Right lobe of liver (tissue), 4 donors: ENCODE measurements around the gene APOO.

ENCODE experiments used
- POLR2A ChIP-seq: fragments of 450-650 bp; IDR thresholded peaks from one replicate; pipeline ENCODE4 v1.6.1; 2017; ENCODE audit warnings: antibody characterized with exemption, mild to moderate bottlenecking
- TF ChIP-seq, protein P1 (sequence below), 4 donors: fragments of 200-600 bp in 3 of 4; fragments of 450-650 bp in 1 of 4; IDR thresholded peaks; one replicate each; pipeline versions ENCODE4 v1.5.1 to v1.8.0; 2016 to 2022; ENCODE audit warnings: antibody characterized with exemption in 4 of 4, mild to moderate bottlenecking in 2 of 4
- donor health status: DM: no; HTN: no; CAD: no.
- donor health status: DM: no; HTN: no; CAD: no.
- donor health status: DM: no; HTN: yes; CAD: no.

DNA sequence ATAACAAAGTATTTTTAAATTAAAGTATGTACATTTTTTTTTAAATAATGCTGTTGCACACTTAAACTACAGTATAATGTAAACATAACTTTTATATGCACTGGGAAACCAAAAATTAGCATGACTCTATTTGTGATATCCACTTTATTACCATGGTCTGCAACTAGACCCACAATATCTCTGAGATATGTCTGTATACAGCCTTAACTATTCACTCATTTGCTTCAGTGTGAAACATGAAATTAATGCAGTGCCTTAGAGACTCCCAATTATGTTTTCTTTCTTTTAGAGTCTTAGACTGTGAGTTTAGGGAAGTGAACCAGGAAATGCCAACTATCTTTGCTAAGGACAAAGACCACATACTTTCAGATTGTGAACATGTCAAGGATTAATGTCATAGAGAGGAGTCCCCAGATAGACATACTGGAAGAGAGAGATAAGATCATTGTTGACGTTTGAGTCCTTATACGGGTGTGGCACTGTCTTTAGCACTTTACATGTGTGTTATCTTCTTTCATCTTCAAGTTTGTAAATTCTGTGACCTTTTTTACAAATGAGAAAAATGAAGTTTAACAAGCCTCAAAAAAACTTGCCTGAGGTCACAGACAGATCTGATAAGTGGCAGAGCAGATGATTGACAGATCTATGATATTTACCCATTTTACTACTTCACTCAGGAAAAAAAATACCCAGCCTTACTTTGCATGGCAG, 23.3 kb upstream of the APOO start:
- TF ChIP-seq, protein P1, sequence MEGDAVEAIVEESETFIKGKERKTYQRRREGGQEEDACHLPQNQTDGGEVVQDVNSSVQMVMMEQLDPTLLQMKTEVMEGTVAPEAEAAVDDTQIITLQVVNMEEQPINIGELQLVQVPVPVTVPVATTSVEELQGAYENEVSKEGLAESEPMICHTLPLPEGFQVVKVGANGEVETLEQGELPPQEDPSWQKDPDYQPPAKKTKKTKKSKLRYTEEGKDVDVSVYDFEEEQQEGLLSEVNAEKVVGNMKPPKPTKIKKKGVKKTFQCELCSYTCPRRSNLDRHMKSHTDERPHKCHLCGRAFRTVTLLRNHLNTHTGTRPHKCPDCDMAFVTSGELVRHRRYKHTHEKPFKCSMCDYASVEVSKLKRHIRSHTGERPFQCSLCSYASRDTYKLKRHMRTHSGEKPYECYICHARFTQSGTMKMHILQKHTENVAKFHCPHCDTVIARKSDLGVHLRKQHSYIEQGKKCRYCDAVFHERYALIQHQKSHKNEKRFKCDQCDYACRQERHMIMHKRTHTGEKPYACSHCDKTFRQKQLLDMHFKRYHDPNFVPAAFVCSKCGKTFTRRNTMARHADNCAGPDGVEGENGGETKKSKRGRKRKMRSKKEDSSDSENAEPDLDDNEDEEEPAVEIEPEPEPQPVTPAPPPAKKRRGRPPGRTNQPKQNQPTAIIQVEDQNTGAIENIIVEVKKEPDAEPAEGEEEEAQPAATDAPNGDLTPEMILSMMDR (IDR thresholded peaks at IDR 0.05) = no peak
- no peak for TF ChIP-seq POLR2A
